A673 (cell line): Measurements from ENCODE around the gene MYD88. TPM values are rescaled to one million over a fixed set of nuclear protein-coding genes. Genes with fewer than 3 reads are reported as not detected.
A peak's percentile ranks its signal among the peaks of the same experiment; 100 is the strongest.

Experiments
- BruUV-seq: library from RNA; stranded (reverse); fragments of 400-500 nt; replicated peaks from 2 replicates; lab custom pipeline; 2021; lab: Mats Ljungman, UMichigan
- CTCF ChIA-PET: fragments of 300-600 bp; sonication (Branson Sonifier 250); formaldehyde crosslinking; loops from one replicate; lab custom pipeline; 2022; ENCODE audit warnings: antibody characterized with exemption; lab: Charles Lee
- POLR2A ChIA-PET: fragments of 300-600 bp; sonication (Branson Sonifier 250); formaldehyde crosslinking; loops from one replicate; lab custom pipeline; 2022; ENCODE audit warnings: antibody characterized with exemption; ENCODE audit not compliant: low non-redundant PET; lab: Charles Lee
- DNase-seq: peaks from one replicate; pipeline ENCODE4 v3.0.0-alpha.2; 2015; ENCODE audit warnings: low spot score
- H3K27ac ChIP-seq: fragments of 200-600 bp; sonication (generic); 2 replicates; pipeline ENCODE4 v1.5.1; 2016; ENCODE audit warnings: mixed run types, low read depth, mild to moderate bottlenecking, mixed read lengths, antibody characterized with exemption, low read length; ENCODE audit not compliant: poor library complexity, severe bottlenecking
- H3K27me3 ChIP-seq: fragments of 200-600 bp; sonication (generic); replicated peaks from 2 replicates; pipeline ENCODE4 v1.6.1; 2017; ENCODE audit warnings: mixed run types, low read depth, mild to moderate bottlenecking, mixed read lengths, antibody characterized with exemption, low read length; ENCODE audit not compliant: insufficient read depth, poor library complexity
- H3K36me3 ChIP-seq: fragments of 200-600 bp; sonication (generic); 2 replicates; pipeline ENCODE4 v1.6.1; 2016; ENCODE audit warnings: mixed run types, mild to moderate bottlenecking, mixed read lengths, antibody characterized with exemption, low read length; ENCODE audit not compliant: insufficient read depth, poor library complexity, severe bottlenecking
- H3K4me1 ChIP-seq: fragments of 200-600 bp; sonication (generic); 2 replicates; pipeline ENCODE4 v1.6.1; 2017; ENCODE audit warnings: mixed run types, mild to moderate bottlenecking, mixed read lengths, antibody characterized with exemption, low read length; ENCODE audit not compliant: insufficient read depth, poor library complexity, severe bottlenecking
- H3K4me3 ChIP-seq: fragments of 200-600 bp; sonication (generic); 2 replicates; pipeline ENCODE4 v1.5.1; 2016; ENCODE audit warnings: low read depth, mixed run types, mild to moderate bottlenecking, mixed read lengths, low read length; ENCODE audit not compliant: poor library complexity, severe bottlenecking
- H3K9me3 ChIP-seq: fragments of 200-600 bp; sonication (generic); 2 replicates; pipeline ENCODE4 v1.6.1; 2016; ENCODE audit warnings: mixed run types, low read depth, mild to moderate bottlenecking, mixed read lengths, antibody characterized with exemption, low read length; ENCODE audit not compliant: poor library complexity, severe bottlenecking
- EZH2 ChIP-seq: fragments of 200-600 bp; sonication (generic); IDR thresholded peaks from 2 replicates; pipeline ENCODE4 v1.6.1; 2017; ENCODE audit warnings: borderline replicate concordance, low read depth, mild to moderate bottlenecking, mixed read lengths, antibody characterized with exemption, low read length; ENCODE audit not compliant: poor library complexity, severe bottlenecking
- intact Hi-C: fragments of 100-400 bp; cut with micrococcal nuclease; formaldehyde crosslinking; loops from one replicate; pipeline ENCODE4 v1.10.0; 2022; ENCODE audit not compliant: unreplicated experiment
- total RNA-seq: library from RNA; stranded (reverse); gene quantifications from 2 replicates; pipeline ENCODE4 v1.2.3, GENCODE V29; 2021
- TF ChIP-seq, protein P1 (sequence below): fragments of 300-800, 200-600 bp; sonication (generic); conservative IDR thresholded peaks from 2 replicates; pipeline ENCODE4 v1.5.1; 2017; ENCODE audit warnings: low read depth, mild to moderate bottlenecking, antibody characterized with exemption, low read length, moderate library complexity, mixed read lengths

The MYD88 gene
- total RNA-seq, 1 experiment from 2014 or later, result 11.9 TPM

DNA sequence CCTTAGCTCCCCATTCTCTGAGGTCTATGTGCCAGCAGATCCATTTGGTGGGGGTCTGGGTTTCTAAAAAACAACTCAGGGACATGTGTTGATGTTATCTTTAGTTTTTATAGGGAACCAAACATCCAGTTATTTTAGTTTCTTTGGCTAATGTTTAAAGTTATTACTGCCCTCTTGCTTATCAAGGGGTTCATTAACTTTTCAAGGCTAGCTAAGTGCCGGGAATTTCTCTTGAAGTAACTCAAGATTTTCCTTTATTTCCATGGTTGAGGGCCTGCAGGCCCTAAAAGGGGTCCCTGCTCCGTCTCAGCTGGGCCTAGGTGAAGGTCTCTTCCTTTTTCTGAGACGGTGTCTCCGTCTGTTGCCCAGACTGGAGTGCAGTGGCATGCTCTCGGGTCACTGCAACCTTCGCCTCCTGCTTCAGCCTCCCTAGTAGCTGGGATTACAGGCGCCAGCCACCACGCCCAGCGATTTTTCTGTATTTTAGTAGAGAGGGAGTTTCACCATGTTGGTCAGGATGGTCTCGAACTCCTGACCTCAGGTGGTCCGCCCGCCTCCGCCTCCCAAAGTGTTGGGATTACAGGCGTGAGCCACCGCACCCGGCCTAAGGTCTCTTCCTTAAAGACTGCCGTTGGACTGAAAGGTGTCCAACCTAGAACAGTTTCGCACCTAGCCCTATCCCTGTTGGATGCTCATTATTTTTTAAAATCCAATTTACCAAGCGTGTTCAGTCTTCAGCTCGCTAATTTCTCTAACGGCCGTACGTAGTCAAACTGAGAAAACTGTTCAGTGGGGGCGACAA is 25.6 kb downstream of the MYD88 start:
- no peaks in the 10 kb centered on the region for H3K27me3 ChIP-seq
- peak overlapping the region; percentile 78 for H3K4me3 ChIP-seq
- H3K9me3 ChIP-seq, result no peaks in the 10 kb centered on the region
- peaks cover 6% of the 10 kb centered on the region for H3K4me1 ChIP-seq
- no peaks in the 10 kb centered on the region for H3K36me3 ChIP-seq
- H3K27ac ChIP-seq, result peak overlapping the region; percentile 98
- ChIA-PET POLR2A (no interaction called here), CTCF (no interaction called here)
- no peak for DNase-seq
- intact Hi-C loops, result no loop called here
- no peak for TF ChIP-seq EZH2
- TF ChIP-seq, protein P1, sequence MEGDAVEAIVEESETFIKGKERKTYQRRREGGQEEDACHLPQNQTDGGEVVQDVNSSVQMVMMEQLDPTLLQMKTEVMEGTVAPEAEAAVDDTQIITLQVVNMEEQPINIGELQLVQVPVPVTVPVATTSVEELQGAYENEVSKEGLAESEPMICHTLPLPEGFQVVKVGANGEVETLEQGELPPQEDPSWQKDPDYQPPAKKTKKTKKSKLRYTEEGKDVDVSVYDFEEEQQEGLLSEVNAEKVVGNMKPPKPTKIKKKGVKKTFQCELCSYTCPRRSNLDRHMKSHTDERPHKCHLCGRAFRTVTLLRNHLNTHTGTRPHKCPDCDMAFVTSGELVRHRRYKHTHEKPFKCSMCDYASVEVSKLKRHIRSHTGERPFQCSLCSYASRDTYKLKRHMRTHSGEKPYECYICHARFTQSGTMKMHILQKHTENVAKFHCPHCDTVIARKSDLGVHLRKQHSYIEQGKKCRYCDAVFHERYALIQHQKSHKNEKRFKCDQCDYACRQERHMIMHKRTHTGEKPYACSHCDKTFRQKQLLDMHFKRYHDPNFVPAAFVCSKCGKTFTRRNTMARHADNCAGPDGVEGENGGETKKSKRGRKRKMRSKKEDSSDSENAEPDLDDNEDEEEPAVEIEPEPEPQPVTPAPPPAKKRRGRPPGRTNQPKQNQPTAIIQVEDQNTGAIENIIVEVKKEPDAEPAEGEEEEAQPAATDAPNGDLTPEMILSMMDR, result no peak
- BruUV-seq, result TSS peak; percentile 97

DNA sequence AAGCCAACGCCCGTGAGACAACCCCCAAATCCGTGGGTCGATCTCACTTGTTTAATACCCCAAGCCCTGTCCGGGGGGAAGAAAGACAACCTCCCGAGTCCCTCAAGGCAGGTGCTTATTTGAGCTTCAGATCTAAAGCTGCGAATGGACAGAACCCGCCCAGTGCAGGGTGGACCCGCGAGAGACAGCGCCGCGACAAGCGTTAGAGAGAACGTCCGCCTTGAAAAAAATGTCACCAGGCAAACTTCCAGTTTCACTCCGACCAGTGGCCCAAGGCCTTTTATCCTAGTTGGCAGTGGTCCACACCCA is 26.1 kb downstream of the MYD88 start:
- no peaks in the 10 kb centered on the region for H3K9me3 ChIP-seq
- H3K4me3 ChIP-seq, result peak overlapping the region; percentile 78
- H3K36me3 ChIP-seq, result no peaks in the 10 kb centered on the region
- peak overlapping the region; percentile 98 for H3K27ac ChIP-seq
- no peaks in the 10 kb centered on the region for H3K27me3 ChIP-seq
- TF ChIP-seq, protein P1, result no peak
- no peak for TF ChIP-seq EZH2
- no peak for DNase-seq
- ChIA-PET CTCF (interaction anchor here (0.5 kb wide), 1 partner anchor 103 kb away, joined by 7 read pairs; no protein-coding TSS in a partner anchor), POLR2A (no interaction called here)
- peaks cover 6% of the 10 kb centered on the region for H3K4me1 ChIP-seq
- intact Hi-C loops, result no loop called here
- BruUV-seq, result no TSS peak

DNA sequence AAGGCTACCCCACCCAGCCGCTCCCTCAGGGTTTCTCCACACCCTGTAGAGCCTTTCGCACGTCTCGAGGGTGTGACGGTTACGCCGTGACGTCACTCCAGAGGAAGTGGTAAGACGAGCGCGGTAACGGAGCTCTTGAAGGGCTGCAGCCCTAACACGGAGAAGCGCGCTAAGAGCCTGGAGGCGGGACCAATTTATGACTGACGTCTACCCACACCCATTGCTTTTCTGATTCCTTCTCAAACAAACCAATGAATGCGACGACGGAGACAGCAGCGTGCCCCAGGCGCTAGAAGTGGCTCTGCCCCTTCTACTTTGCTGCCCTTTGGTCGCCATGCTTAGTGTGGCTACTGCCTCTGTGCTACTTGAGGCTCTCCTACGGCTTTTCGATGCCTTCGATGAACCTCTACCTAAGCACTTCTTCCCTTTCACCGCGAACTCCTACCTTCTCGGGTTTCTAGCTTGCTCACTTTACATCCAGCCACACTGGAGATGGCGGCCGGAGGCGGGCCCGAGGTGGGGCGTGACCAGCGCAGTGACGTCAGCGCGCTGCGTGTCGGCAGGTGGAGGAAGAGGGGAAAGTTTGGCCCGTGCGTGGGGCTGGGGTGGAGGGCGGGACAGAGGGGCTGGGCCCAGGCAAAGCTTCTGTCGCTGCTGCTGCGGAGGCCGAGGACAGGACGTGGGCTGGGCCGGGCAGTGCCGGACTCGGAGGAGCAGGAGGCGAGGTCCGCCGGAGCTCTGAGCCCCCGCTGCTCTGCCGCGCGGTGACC is 26.7 kb downstream of the MYD88 start, which contains the start of gene OXSR1:
Gene OXSR1, plus strand, starts transcription at position 586 of the 770 bp plus-strand sequence. CDS start 340 bp downstream, outside the sequence.
- Histone ChIP-seq H3K27ac (peak within 1 kb of the TSS; percentile 98), H3K9me3 (no peaks in the 10 kb centered on the region), H3K27me3 (no peaks in the 10 kb centered on the region), H3K36me3 (no peaks in the 10 kb centered on the region), H3K4me1 (peaks cover 6% of the 10 kb centered on the region), H3K4me3 (peak within 1 kb of the TSS; percentile 78)
- no TSS peak for BruUV-seq
- no peak for TF ChIP-seq EZH2
- TF ChIP-seq, protein P1, result no peak
- intact Hi-C loops, result no loop called here
- ChIA-PET POLR2A (no interaction called here), CTCF (interaction anchor here (0.5 kb wide), 1 partner anchor 102 kb away, joined by 7 read pairs; no protein-coding TSS in a partner anchor)
- peak; percentile 97 for DNase-seq
